ENCODE data around the gene FSD2.

DNA sequence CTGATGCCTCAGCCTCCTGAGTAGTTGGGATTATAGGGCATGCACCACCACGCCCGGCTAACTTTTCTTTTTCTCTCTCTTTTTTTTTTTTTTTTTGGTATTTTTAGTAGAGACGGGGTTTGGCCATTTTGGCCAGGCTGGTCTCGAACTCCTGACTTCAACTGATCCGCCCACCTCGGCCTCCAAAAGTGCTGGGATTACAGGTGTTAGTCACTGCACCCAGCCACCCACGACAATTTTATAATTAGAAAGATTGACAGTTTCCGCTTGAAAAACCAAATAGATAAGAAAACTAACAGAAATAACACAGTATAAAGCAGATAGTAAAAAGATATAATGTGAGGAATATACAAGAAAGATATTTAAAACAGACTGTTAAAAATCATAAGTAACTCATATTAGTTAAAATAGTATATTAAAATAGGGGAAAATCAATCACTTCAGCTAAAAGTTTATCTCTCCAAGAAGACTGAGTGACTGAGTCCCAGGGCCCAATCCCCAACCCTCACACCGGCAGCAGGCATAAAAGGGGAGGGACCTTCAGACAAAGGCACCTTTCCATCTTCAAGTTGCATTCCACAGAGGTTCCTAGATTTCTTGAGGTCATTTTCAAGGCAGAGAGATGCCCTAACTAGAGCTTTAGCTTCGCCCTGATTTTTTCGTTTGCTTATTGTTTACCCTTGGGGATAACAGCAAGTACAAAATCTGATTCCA lies 2.2 kb upstream of the FSD2 start:
- TF ChIP-seq, protein P1, sequence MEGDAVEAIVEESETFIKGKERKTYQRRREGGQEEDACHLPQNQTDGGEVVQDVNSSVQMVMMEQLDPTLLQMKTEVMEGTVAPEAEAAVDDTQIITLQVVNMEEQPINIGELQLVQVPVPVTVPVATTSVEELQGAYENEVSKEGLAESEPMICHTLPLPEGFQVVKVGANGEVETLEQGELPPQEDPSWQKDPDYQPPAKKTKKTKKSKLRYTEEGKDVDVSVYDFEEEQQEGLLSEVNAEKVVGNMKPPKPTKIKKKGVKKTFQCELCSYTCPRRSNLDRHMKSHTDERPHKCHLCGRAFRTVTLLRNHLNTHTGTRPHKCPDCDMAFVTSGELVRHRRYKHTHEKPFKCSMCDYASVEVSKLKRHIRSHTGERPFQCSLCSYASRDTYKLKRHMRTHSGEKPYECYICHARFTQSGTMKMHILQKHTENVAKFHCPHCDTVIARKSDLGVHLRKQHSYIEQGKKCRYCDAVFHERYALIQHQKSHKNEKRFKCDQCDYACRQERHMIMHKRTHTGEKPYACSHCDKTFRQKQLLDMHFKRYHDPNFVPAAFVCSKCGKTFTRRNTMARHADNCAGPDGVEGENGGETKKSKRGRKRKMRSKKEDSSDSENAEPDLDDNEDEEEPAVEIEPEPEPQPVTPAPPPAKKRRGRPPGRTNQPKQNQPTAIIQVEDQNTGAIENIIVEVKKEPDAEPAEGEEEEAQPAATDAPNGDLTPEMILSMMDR (conservative IDR thresholded peaks at IDR 0.05; ENCODE audit: low read depth, low read length), result no peak
- TF ChIP-seq EZH2phosphoT487 (IDR thresholded peaks at IDR 0.05; ENCODE audit: borderline replicate concordance, low read length), result no peak

Measured in PC-3 (cell line).